IPS DF 4.7 (cell line): ENCODE measurements around the gene NDUFAF2.
"Not testable (repeated sequence)": the region's sequence is repeated elsewhere in the genome, so short reads cannot be mapped to it uniquely, and the experiment has no call there.

Source experiments
- DNase-seq: peaks from one replicate; pipeline ENCODE4 v3.0.0-alpha.2; 2013; ENCODE audit warnings: low spot score; ENCODE audit errors: extremely low read depth

The NDUFAF2 gene

DNA sequence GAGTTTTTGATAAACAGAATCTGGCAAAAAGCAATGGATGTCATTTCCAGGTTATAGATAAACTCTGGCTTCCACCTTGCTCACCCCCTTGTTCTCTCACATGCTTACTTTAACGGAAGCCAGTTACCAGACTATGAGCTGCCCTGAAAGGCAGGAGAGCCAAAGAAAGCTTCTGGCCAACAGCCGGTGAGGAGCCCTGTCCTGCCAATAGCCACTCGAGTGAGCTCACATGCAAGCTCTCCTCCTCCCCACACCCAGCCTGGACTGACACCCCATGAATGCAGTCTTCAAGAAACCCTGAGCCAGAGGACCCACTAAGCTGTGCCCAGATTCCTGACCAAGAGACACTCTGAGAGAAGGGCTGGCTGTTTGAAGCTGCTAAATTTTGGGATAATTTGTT lies 231.6 kb downstream of the NDUFAF2 start:
- no peak for DNase-seq

DNA sequence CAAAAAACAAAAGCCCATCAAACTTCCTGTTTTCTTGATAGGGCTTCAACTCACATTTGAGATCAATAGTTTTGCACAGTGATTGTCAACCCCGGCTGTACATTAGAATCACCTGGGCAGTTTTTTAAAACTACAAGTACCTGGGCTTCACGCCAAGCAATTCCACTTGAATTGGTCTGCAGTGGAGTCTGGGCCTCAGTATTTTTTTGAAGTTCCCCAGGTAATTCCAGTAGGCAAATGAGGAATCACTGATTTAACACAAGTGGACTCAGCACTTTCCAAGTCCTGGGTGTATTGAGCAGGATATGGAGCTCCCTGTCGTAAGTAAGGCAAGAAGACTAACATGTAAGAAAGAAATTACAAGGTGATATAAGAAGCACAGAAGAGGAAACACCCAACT lies 232.1 kb downstream of the NDUFAF2 start:
- DNase-seq, result no peak

DNA sequence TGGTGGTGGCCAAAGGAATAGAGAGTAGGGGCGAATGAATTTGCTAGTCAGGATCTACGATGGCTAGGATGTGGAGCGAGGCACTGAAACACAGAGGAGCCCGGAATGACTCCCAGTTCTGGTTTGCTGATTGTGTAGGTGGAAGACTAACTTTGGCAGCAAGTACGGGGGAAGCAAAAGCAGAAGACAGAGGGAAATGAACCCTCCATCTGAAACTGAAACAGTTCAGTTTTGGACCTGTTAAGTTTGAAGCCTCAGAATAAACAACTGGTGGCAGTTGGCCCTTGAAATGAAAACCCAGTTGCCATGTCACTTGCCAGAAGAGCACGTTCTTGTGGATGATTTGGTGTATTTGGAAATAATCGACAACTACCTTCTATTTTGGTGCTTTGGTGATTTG lies 232.7 kb downstream of the NDUFAF2 start:
- no peak for DNase-seq

DNA sequence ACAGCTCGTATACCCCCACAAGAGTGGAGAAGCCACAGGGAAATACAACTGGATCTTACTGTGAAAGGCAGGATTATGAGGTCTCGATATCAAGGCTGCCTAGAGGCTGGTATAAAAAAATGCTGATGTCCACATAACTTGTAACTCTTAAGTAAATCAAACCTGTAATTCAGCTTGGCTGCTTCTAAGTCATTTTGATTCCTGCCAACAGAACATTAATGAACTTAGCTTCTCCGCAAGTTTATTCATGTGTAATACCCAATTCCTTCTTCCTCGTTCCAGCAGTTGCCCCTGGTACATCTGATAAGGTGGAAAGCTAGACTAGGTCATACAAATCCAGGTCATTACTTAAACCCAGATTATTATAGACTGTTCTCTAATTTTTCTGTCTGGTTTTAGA lies 233.7 kb downstream of the NDUFAF2 start:
- no peak for DNase-seq

DNA sequence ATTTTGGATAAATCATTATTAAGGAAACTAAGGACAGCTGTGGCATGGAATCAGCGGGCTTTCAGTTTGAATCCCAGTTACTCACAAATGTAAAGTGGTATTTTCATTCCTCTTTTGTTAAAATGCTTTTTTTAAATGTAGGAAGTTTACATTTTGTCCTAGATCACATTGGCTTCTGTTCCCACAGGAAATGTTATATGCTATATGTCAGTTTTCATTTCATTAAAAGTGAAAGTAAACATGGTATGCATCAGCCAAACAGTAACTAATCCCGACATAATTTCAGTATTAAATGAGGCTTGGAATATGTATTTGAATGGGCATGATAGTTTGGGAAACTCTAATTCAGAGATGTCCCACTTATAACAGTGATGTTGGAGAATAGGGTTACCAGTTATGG lies 235.9 kb downstream of the NDUFAF2 start:
- DNase-seq, result no peak

DNA sequence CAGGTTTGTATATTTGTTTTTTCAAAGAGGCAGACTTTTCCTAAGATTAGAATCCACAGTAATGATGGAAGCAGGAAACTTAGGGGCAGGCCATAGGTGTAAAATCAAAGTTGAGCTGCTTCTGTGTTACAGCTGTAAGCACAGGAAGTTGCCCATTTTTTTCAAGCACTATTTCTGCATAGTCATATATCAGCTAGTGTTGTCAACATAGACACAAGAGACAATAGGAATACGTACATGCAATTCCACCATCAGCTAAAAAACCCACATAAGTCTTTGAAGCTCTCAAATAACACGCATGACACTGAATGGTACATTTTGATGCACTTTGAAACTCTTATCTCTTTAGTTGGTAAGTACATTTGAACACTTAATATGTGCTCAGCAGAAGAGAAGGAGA lies 237.4 kb downstream of the NDUFAF2 start:
- no peak for DNase-seq

DNA sequence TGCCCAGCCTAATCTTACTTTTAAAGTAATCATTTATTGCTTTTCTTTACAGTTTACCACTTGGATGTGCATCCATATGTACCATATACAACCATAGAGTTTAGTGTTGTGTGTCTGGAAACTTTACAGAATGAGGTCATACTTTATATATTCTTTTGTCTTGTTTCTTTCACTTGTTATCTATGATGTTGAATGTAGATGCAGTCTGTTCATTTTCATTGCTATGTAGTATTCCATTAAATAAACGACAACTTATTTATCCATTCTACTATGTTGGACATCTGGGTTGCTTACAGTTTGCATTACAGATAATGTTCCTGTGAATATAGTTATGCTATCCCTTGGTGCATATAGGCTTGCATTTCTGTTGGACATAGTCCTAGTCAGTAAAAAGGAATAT lies 238.5 kb downstream of the NDUFAF2 start:
- no peak for DNase-seq

DNA sequence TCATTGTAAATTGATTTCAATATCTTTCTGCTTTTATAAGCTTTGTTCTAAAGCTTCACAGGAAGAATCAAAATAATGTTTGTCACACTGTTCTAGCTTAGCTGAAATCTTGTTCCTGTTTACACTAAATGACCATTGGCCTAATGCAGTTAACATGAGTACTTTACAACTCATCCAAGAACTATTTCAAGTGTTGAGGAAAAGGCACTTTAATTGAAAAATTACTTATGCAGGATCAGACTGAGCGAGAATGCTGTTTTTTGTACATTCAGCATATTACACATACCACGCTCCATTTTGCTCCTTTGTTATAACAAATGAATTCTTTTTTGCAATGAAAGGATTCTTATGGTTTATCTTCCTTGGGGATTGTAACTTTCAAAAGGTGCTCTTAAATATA lies 239.7 kb downstream of the NDUFAF2 start:
- DNase-seq, result no peak

DNA sequence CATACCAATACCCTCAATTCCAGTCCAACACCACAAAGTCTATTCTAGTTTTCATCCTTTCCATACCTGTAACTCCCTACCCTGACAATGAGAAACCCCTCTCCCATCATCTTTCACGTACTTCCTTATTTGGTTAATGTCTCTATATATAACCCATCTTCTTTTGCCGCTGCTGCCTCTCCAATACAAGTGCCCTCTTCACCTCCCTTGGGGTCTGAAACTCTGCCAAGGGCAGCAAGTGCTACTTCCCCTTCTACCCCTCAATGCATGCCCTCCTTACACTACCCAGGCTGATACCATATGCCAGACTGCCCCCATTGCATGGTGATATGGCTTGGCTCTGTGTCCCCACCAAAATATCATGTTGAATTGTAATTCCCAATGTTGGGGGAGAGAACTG lies 241.6 kb downstream of the NDUFAF2 start:
- DNase-seq, result no peak

DNA sequence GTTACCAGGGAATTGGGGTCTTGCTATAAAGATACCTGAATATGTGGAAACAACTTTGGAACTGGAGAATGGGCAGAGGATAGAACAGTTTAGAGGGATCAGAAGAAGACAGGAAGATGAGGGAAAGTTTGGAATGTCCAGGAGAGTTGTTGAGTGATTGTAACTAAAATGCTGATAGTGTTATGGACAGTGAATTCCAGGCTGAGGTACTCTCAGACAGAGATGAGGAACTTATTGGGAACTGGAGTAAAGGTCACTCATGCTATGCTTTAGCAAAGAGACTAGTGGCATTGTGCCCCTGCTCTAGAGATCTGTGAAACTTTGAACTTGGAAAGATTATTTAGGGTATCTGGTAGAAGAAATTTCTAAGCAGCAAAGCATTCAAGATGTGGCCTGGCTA lies 242.3 kb downstream of the NDUFAF2 start:
- not testable (repeated sequence) for DNase-seq

DNA sequence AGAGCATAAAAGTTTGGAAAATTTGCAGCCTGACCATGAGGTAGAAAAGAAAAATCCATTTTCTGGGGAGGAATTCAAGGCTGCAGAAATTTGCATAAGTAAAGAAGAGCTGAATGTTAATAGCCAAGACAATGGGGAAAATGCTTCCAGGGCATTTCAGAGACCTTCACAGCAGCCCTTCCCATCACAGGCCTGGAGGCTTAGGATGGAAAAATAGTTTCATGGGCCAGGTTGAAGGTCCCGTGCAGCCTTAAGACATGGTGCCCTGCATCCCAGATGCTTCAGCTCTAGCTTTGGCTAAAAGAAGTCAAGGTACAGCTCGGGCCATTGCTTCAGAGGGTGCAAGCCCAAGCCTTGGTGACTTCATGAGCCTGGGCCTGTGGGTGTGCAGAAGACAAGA lies 242.8 kb downstream of the NDUFAF2 start:
- DNase-seq, result not testable (repeated sequence)

DNA sequence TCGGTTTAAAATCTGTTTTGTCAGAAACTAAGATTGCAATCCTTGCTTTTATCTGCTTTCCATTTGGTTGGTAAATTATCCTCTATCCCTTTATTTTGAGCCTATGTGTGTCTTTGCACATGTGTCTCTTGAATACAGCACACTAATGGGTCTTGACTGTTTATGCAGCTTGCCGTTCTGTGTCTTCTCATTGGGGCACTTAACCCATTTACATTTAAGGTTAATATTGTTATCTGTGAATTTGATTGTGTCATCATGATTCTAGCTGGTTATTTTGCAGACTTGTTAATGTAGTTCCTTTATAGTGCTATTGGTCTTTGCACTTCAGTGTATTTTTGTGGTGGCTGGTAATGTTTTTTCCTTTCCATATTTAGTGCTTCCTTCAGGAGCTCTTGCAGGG lies 253.6 kb downstream of the NDUFAF2 start:
- DNase-seq, result no peak

DNA sequence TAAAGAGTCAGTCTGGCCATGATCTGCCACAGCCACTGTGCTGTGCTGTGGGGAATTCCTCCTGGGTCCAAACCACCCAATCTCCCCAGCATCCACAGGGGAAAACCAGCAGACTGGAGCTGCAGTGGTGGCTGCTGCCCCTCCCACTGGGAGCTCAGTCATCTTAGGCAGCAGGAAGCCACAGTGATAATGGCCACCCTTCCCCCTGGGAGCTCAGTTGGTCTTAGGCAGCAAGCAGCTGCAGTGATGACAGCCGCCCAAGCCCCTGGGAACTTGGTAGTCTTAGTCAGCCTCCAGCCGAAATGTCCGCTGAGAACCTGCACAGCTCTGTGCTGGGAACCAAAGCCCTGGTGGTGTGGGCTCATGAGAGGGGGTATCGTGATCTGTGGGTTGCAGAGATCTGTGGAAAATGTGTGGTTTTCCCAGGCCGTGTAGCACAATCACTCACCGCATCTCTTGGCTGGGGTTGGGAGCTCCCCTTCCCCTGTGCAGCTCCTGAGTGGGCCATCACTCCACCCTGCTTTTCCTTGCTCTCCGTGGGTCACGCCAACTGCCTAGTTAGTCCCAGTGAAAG lies 255.7 kb downstream of the NDUFAF2 start:
- DNase-seq, result no peak

DNA sequence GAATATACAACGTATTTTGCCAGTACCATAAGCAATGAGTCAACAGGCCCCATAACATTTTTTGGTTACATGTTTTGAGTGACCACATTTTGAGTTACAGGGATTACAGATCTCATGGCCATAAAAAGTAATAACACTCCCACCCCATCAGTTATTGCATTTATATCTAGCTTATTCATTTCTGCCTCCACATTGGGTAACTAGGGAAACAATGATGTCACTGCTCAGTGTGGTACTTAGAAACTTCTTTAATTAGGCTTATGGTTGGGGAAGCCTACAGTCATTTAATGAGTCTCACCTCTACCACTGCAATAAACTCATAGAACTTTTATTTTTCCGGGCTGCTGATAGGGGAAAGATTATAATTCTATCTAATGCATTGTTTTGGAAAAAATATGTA lies 257.2 kb downstream of the NDUFAF2 start:
- DNase-seq, result no peak
